ENCODE data around the gene METTL26. TPM values are rescaled to one million over a fixed set of nuclear protein-coding genes. Genes with fewer than 3 reads are reported as not detected.

The METTL26 gene
- total RNA-seq, 4 donors from 2014 or later = 72.2 to 138 (median 84.7) TPM

GRCh38 chr16:625117-625976 lies 10.8 kb downstream of the METTL26 start:
- no peak overlapping the region for H3K27ac ChIP-seq
- no CpG with 5 or more reads among the region's 37 CpGs for WGBS
- H3K4me1 ChIP-seq = peaks cover 46% of the 10 kb centered on the region

GRCh38 chr16:624526-625070 lies 11.5 kb downstream of the METTL26 start:
- no peaks in the 10 kb centered on the region for H3K9me3 ChIP-seq
- H3K4me3 ChIP-seq = no peak overlapping the region
- H3K27me3 ChIP-seq = no peaks in the 10 kb centered on the region
- no peak for DNase-seq (ENCODE audit: low spot score in 2 of 2)
- TF ChIP-seq CTCF (IDR thresholded peaks at IDR 0.05) = no peak
- TF ChIP-seq EP300 (IDR thresholded peaks at IDR 0.05) = no peak
- TF ChIP-seq POLR2A (IDR thresholded peaks at IDR 0.05) = no peak
- no peak for TF ChIP-seq POLR2AphosphoS5 (IDR thresholded peaks at IDR 0.05)
- H3K4me1 ChIP-seq = peaks cover 46% of the 10 kb centered on the region
- H3K36me3 ChIP-seq = peaks cover 38% of the 10 kb centered on the region
- 77% methylated on average over 10 of the region's 10 CpGs for WGBS
- H3K27ac ChIP-seq = no peak overlapping the region

More at GRCh38 chr16:625117-625976, 10.8 kb downstream of the METTL26 start:
- no peak for TF ChIP-seq CTCF (IDR thresholded peaks at IDR 0.05)
- TF ChIP-seq POLR2AphosphoS5 (IDR thresholded peaks at IDR 0.05) = no peak
- TF ChIP-seq POLR2A (IDR thresholded peaks at IDR 0.05) = no peak
- no peak for TF ChIP-seq EP300 (IDR thresholded peaks at IDR 0.05)
- H3K4me3 ChIP-seq = no peak overlapping the region
- peaks cover 38% of the 10 kb centered on the region for H3K36me3 ChIP-seq
- DNase-seq (ENCODE audit: low spot score in 2 of 2) = peak in 1 of 2 donors; percentile 80
- no peaks in the 10 kb centered on the region for H3K9me3 ChIP-seq
- H3K27me3 ChIP-seq = no peaks in the 10 kb centered on the region

- Histone ChIP-seq H3K9me3 (no peaks in the 10 kb centered on the region), H3K4me3 (no peak overlapping the region), H3K4me1 (peaks cover 50% of the 10 kb centered on the region), H3K36me3 (peaks cover 26% of the 10 kb centered on the region), H3K27me3 (no peaks in the 10 kb centered on the region), H3K27ac (peak overlapping the region; percentile 63)
- WGBS = 89% methylated on average over 17 of the region's 17 CpGs
- TF ChIP-seq EP300 (IDR thresholded peaks at IDR 0.05) = no peak
- no peak for TF ChIP-seq POLR2A (IDR thresholded peaks at IDR 0.05)
- TF ChIP-seq POLR2AphosphoS5 (IDR thresholded peaks at IDR 0.05) = no peak
- TF ChIP-seq CTCF (IDR thresholded peaks at IDR 0.05) = no peak
- no peak for DNase-seq (ENCODE audit: low spot score in 2 of 2)
Measured at GRCh38 chr16:622920-623280, 13.2 kb downstream of the METTL26 start.

- peaks cover 44% of the 10 kb centered on the region for H3K4me1 ChIP-seq
- H3K36me3 ChIP-seq = peaks cover 13% of the 10 kb centered on the region
- no peaks in the 10 kb centered on the region for H3K27me3 ChIP-seq
- no peaks in the 10 kb centered on the region for H3K9me3 ChIP-seq
- no peak for DNase-seq (ENCODE audit: low spot score in 2 of 2)
- H3K27ac ChIP-seq = peak overlapping the region; percentile 63
- no peak for TF ChIP-seq CTCF (IDR thresholded peaks at IDR 0.05)
- TF ChIP-seq POLR2AphosphoS5 (IDR thresholded peaks at IDR 0.05) = no peak
- no peak for TF ChIP-seq EP300 (IDR thresholded peaks at IDR 0.05)
- H3K4me3 ChIP-seq = no peak overlapping the region
- 63% methylated on average over 10 of the region's 21 CpGs for WGBS
Measured at GRCh38 chr16:621526-622105, 14.5 kb downstream of the METTL26 start.
